B cell (primary cell): Measurements from ENCODE around the gene HRK. TPM values are rescaled to one million over a fixed set of nuclear protein-coding genes. Genes with fewer than 3 reads are reported as not detected.

Experiments used
- ATAC-seq: fragments of 200-7000 bp; cut with Tn5 transposase; one replicate; pipeline ENCODE4 v1.10.0; 2021; ENCODE audit warnings: low read depth, mild to moderate bottlenecking, moderate number of reproducible peaks, moderate library complexity
- CTCF ChIA-PET: fragments of 350-600 bp; sonication (Branson Sonifier 250); formaldehyde crosslinking; loops from one replicate; lab custom pipeline; 2021; ENCODE audit warnings: antibody characterized with exemption, inconsistent platforms; lab: Charles Lee
- POLR2A ChIA-PET: fragments of 350-600 bp; sonication (Branson Sonifier 250); formaldehyde crosslinking; loops from one replicate; lab custom pipeline; 2021; ENCODE audit warnings: antibody characterized with exemption; lab: Charles Lee
- DNase-seq: peaks from one replicate; pipeline ENCODE4 v3.0.0; 2013
- H2AFZ ChIP-seq: 2 replicates; pipeline ENCODE4 v1.6.1; 2012; ENCODE audit warnings: mild to moderate bottlenecking, low read depth, low read length; ENCODE audit not compliant: insufficient read depth, poor library complexity, severe bottlenecking
- H3K27ac ChIP-seq, 2 donors: 1 replicate in 1 of 2; 2 replicates in 1 of 2; pipeline ENCODE4 v1.5.1; 2012 to 2013; ENCODE audit warnings: low read length in 2 of 2, mild to moderate bottlenecking in 2 of 2, moderate library complexity in 1 of 2
- H3K27me3 ChIP-seq, 4 experiments: fragments of 200-600 bp in 1 of 4; sonication (generic) in 1 of 4; replicated peaks in 1 of 4; 1 replicate in 2 of 4; 2 replicates in 2 of 4; pipeline versions ENCODE4 v1.6.1 to v1.7.0; 2013 to 2016; ENCODE audit warnings: low read length in 3 of 4, mild to moderate bottlenecking in 2 of 4, mixed read lengths in 1 of 4, moderate library complexity in 1 of 4; ENCODE audit not compliant: insufficient read depth in 4 of 4, control insufficient read depth in 3 of 4; ENCODE audit errors: control extremely low read depth in 1 of 4
- H3K36me3 ChIP-seq, 2 experiments: replicated peaks in 1 of 2; 1 replicate in 1 of 2; 2 replicates in 1 of 2; pipeline versions ENCODE4 v1.6.1 to v1.7.1; 2013; ENCODE audit warnings: low read length in 1 of 2; ENCODE audit not compliant: insufficient read depth in 2 of 2, control insufficient read depth in 1 of 2; ENCODE audit errors: control extremely low read depth in 1 of 2, extremely low read depth in 1 of 2
- H3K4me1 ChIP-seq, 2 donors: fragments of 200-600 bp in 1 of 2; sonication (generic) in 1 of 2; 1 replicate in 1 of 2; 2 replicates in 1 of 2; pipeline versions ENCODE4 v1.5.1 to v1.6.1; 2013 to 2017; ENCODE audit warnings: low read length in 2 of 2; ENCODE audit not compliant: control insufficient read depth in 2 of 2, insufficient read depth in 2 of 2
- H3K4me2 ChIP-seq: replicated peaks from 2 replicates; pipeline ENCODE3; 2012; ENCODE audit warnings: mild to moderate bottlenecking, low read depth, low read length; ENCODE audit not compliant: poor library complexity, severe bottlenecking
- H3K4me3 ChIP-seq, 5 experiments: fragments of 200-600 bp in 1 of 5; sonication (generic) in 1 of 5; 1 replicate in 3 of 5; 2 replicates in 2 of 5; pipeline versions ENCODE4 v1.5.1 to v1.7.0; 2011 to 2016; ENCODE audit warnings: low read length in 4 of 5, mild to moderate bottlenecking in 4 of 5, low read depth in 2 of 5, control low read depth in 1 of 5, moderate library complexity in 1 of 5; ENCODE audit not compliant: insufficient read depth in 1 of 5; ENCODE audit errors: control extremely low read depth in 1 of 5, extremely low read depth in 1 of 5
- H3K79me2 ChIP-seq: fragments of 200-600 bp; sonication (generic); one replicate; pipeline ENCODE4 v1.6.0; 2016; ENCODE audit warnings: low read length; ENCODE audit not compliant: control insufficient read depth, insufficient read depth
- H3K9ac ChIP-seq: fragments of 200-600 bp; sonication (generic); 2 replicates; pipeline ENCODE4 v1.6.1; 2017; ENCODE audit warnings: mild to moderate bottlenecking, low read length, moderate library complexity
- H3K9me3 ChIP-seq, 3 donors: one replicate each; pipeline versions ENCODE4 v1.6.1 to v1.7.1; 2013; ENCODE audit warnings: low read length in 2 of 3; ENCODE audit not compliant: control insufficient read depth in 2 of 3, insufficient read depth in 1 of 3; ENCODE audit errors: control extremely low read depth in 1 of 3
- H4K20me1 ChIP-seq: 2 replicates; pipeline ENCODE4 v1.6.0; 2012; ENCODE audit warnings: mild to moderate bottlenecking, low read length; ENCODE audit not compliant: insufficient read depth, control insufficient read depth, poor library complexity, severe bottlenecking
- H3K27ac Mint-ChIP-seq: one replicate; pipeline ENCODE4 v1.8.0; 2021; ENCODE audit warnings: mixed read lengths
- H3K27me3 Mint-ChIP-seq: one replicate; pipeline ENCODE4 v1.8.0; 2021; ENCODE audit warnings: mixed read lengths
- H3K4me1 Mint-ChIP-seq: one replicate; pipeline ENCODE4 v1.8.0; 2021; ENCODE audit warnings: mixed read lengths
- H3K4me3 Mint-ChIP-seq: one replicate; pipeline ENCODE4 v1.8.0; 2021; ENCODE audit warnings: mixed read lengths
- H3K9me3 Mint-ChIP-seq: one replicate; pipeline ENCODE4 v1.8.0; 2022; ENCODE audit warnings: mixed read lengths; ENCODE audit not compliant: insufficient read depth
- CTCF ChIP-seq: fragments of 200-600 bp; IDR thresholded peaks from one replicate; pipeline ENCODE4 v1.8.0; 2022; ENCODE audit warnings: antibody characterized with exemption, mild to moderate bottlenecking
- EZH2 ChIP-seq: IDR thresholded peaks from 2 replicates; pipeline ENCODE4 v1.6.1; 2012; ENCODE audit warnings: borderline replicate concordance, low read depth, mild to moderate bottlenecking, moderate library complexity, low read length; ENCODE audit not compliant: insufficient read depth, poor library complexity, severe bottlenecking
- WGBS: methylation state at CpG from one replicate; pipeline ENCODE4 v1.1.5; 2013; ENCODE audit warnings: missing lambda C conversion rate; ENCODE audit not compliant: insufficient coverage; 5-methylcytosine and 5-hydroxymethylcytosine counted together
- intact Hi-C: fragments of 100-400 bp; cut with micrococcal nuclease; formaldehyde crosslinking; loops from one replicate; pipeline ENCODE4 v1.10.0; 2022
- polyA plus RNA-seq: library from polyadenylated mRNA; depleted of rRNA; stranded (reverse); fragments of >200 nt; gene quantifications from 2 replicates; pipeline ENCODE4 v1.2.3, GENCODE V29; 2012
- total RNA-seq, 2 donors: library from RNA; stranded (reverse); fragments of 120-200 nt in 1 of 2; gene quantifications; 1 replicate in 1 of 2; 2 replicates in 1 of 2; pipeline versions ENCODE4 v1.2.3 to v1.2.4, GENCODE V29; 2013 to 2022

The HRK gene
- total and polyA plus RNA-seq, 2 donors (not counting 1 experiment from before 2014, with no cell fraction given), result 1.8 to 45.1 TPM

GRCh38 chr12:116849216-116849615 is 32.0 kb downstream of the HRK start:
- Mint-ChIP-seq H3K27me3 (no peaks in the 10 kb centered on the region), H3K9me3 (peaks cover 4% of the 10 kb centered on the region), H3K4me1 (no peaks in the 10 kb centered on the region), H3K27ac (no peak overlapping the region), H3K4me3 (no peak overlapping the region)
- POLR2A ChIA-PET, result interaction anchor here (0.6 to 0.8 kb wide), 2 partner anchors 31 to 129 kb away, joined by 3 read pairs; no protein-coding TSS in a partner anchor
- H2AFZ ChIP-seq, result no peak overlapping the region
- WGBS, result 95% methylated on average over 23 of the region's 23 CpGs
- ATAC-seq, result no peak
- H4K20me1 ChIP-seq, result no peaks in the 10 kb centered on the region
- no peak overlapping the region for H3K27ac ChIP-seq
- H3K4me1 ChIP-seq, result no peaks in the 10 kb centered on the region
- DNase-seq, result no peak
- no peak for TF ChIP-seq CTCF
- no peak for TF ChIP-seq EZH2
- H3K36me3 ChIP-seq, result no peaks in the 10 kb centered on the region
- no peak overlapping the region for H3K4me3 ChIP-seq
- CTCF ChIA-PET, result interaction anchor here (0.7 kb wide), 1 partner anchor 290 kb away, joined by 3 read pairs; no protein-coding TSS in a partner anchor
- intact Hi-C loops, result no loop called here
- no peaks in the 10 kb centered on the region for H3K9me3 ChIP-seq
- no peak overlapping the region for H3K9ac ChIP-seq
- no peaks in the 10 kb centered on the region for H3K27me3 ChIP-seq
- no peak overlapping the region for H3K4me2 ChIP-seq
- no peaks in the 10 kb centered on the region for H3K79me2 ChIP-seq

GRCh38 chr12:116843085-116843484 is 38.2 kb downstream of the HRK start:
- Mint-ChIP-seq H3K27me3 (no peaks in the 10 kb centered on the region), H3K9me3 (no peaks in the 10 kb centered on the region), H3K27ac (no peak overlapping the region), H3K4me1 (peaks cover 10% of the 10 kb centered on the region), H3K4me3 (no peak overlapping the region)
- Histone ChIP-seq H3K27ac (no peak overlapping the region), H3K9me3 (peaks cover 0 to under 1% (median 0%) of the 10 kb centered on the region in 3 donors), H3K4me3 (no peak overlapping the region), H2AFZ (no peak overlapping the region), H3K27me3 (no peaks in the 10 kb centered on the region), H3K36me3 (no peaks in the 10 kb centered on the region), H4K20me1 (no peaks in the 10 kb centered on the region), H3K9ac (no peak overlapping the region), H3K79me2 (no peaks in the 10 kb centered on the region), H3K4me1 (peaks cover 0 to 11% of the 10 kb centered on the region in 2 donors), H3K4me2 (no peak overlapping the region)
- no peak for ATAC-seq
- POLR2A ChIA-PET, result no interaction called here
- intact Hi-C loops, result no loop called here
- 93% methylated on average over 4 of the region's 6 CpGs for WGBS
- DNase-seq, result no peak
- TF ChIP-seq EZH2 (no peak), CTCF (no peak)
- CTCF ChIA-PET, result no interaction called here
